HG02970 (cell line): ENCODE measurements around the gene PRKCD.

Experiments
- ATAC-seq: cut with Tn5 transposase; IDR thresholded peaks from one replicate; pipeline ENCODE4 v1.9.1; 2021; ENCODE audit warnings: mild to moderate bottlenecking, moderate library complexity, moderate number of reproducible peaks; ENCODE audit not compliant: unreplicated experiment, low FRiP score

PRKCD gene

GRCh38 chr3:53154881-53155285 lies 6.1 kb upstream of the PRKCD start:
- no peak for ATAC-seq

DNA sequence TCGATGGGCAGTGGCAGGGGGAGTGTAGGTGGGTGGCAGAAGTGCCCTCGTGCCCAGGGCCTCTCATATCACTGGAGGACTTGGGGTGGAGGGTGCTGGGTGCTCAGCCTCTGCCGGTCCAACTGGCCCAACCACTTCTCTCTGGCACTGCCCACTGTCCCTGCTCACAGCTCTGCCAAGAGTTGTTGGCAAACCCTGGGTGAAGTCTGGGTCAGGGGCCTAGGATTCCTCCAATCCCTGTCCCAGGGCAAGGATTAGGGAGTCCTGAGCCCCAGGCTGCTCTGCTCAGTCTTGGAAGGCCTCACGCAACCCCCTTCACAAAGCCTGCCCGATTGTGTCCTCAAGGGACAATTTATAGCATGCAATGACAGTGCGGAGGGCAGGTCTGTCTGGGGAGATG lies 5.2 kb upstream of the PRKCD start:
- ATAC-seq = no peak

- ATAC-seq = no peak
Observed at GRCh38 chr3:53156368-53156834, 4.6 kb upstream of the PRKCD start.

DNA sequence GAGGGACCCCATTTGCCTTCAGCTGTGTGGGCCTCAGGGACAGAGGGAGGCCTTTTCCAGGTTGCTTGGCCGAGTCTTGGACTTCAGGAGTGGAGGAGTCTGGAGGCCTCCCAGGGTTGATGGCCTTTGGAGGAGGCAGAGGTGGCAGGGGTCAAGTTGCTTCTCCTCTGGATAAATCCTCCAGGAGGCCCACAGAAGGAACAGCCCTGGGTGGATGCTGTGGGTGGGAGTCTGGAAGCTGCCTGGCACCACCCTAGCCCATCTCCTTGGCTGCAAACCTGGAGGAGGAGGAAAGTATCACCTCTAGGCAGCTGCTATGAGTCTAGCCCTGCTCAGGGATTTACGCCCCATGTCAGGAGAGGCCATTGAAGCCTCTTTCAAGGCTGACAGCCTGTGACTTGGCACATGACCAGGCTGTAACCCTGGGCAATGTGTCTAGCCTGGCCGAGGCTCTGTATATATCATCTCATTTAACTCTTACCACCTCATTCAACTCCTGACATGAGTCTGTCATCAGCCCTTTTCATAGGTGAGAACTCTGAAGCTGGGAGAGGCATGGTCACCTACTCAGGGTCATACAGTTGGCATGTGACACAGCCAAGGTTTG lies 2.9 kb upstream of the PRKCD start:
- ATAC-seq = no peak

GRCh38 chr3:53158765-53159155 lies 2.2 kb upstream of the PRKCD start:
- ATAC-seq = no peak

DNA sequence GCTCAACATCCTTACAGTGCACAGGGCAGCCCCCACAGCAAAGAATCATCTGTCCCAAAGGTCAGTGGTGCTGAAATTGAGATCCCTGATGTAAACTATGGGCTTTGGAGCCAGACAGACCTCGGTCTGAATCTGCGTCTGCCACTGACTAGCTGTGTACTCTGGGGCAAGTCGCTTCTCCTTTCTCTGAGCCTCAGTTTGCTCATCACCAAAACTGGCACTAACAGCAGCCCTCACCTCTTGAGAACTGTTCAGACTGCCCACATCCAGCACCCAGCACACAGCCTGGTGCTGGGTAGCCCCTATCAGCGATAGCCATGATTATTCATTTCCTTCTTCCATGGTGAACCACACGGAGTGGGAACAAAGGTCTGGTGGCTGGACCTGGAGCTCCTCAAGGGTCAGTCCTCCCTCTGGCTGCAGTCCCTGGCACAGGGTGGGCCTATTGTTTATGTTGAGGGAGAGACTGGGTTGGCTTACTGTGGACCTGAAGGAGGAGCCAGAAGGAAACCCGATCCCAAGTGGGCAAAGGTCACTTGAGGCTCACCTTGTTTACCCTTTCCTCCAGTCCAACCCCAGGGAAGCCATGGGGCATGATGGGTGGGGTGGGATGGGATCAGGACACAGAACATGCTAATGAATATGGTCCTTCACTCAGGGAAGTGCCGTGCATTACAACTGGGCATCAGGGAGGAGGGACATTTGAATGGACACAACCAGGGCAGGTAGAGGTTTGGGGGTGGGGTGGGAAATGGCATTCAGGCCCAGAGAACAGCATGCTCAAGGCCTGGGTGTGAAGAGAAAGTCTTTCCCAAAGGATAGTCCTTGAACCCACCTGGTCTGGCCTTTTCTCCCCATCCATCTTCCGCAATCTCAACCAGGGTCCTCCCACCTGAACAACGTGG lies 1.6 kb upstream of the PRKCD start:
- no peak for ATAC-seq

GRCh38 chr3:53160061-53160659 lies 849 bp upstream of the PRKCD start:
- ATAC-seq = no peak

- ATAC-seq = peak; percentile 10
Observed at GRCh38 chr3:53161450-53161819, 426 bp downstream of the PRKCD start.

GRCh38 chr3:53161820-53162671 lies 1.0 kb downstream of the PRKCD start:
- no peak for ATAC-seq

GRCh38 chr3:53162672-53163443 lies 1.8 kb downstream of the PRKCD start:
- no peak for ATAC-seq

- ATAC-seq = no peak
Observed at GRCh38 chr3:53163444-53164387, 2.7 kb downstream of the PRKCD start.

DNA sequence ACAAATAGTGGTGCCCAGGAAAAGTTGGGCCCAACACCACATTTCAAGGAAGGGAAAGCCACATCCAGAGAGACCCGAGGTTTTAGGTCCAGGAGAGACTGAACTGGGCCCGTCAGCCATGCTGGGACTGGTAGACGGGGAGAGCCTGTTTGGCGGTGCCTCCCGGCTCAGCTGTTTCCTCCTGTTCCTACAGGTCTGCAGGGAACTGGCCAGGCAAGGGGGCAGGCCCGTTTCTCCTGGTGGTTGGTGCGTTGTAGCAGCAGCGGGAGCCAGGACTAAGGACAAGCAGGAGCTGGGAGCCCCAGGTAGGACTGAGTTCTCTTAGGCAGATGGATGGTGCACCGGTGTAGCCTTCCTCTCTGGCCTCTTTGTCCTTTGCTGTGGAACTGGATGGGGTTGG lies 3.9 kb downstream of the PRKCD start:
- no peak for ATAC-seq

DNA sequence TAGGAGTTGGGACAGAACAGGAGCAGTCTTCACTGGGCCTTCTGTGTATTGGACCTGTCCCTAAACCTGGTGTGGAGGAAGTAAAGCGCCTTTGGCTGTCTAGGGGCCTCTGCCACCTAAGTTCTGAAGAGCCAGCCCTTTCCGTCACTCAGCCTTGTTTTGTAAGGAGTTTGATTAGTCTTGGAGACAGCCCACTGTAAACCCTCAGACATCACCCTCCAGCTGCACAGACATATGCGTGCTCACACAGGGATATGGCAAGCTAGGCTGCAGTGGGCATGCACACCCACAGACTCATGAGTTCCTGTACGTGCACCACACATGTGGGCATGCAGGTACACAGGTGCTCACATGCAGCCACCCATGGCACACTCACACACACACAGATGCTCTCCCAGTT lies 5.2 kb downstream of the PRKCD start:
- no peak for ATAC-seq

DNA sequence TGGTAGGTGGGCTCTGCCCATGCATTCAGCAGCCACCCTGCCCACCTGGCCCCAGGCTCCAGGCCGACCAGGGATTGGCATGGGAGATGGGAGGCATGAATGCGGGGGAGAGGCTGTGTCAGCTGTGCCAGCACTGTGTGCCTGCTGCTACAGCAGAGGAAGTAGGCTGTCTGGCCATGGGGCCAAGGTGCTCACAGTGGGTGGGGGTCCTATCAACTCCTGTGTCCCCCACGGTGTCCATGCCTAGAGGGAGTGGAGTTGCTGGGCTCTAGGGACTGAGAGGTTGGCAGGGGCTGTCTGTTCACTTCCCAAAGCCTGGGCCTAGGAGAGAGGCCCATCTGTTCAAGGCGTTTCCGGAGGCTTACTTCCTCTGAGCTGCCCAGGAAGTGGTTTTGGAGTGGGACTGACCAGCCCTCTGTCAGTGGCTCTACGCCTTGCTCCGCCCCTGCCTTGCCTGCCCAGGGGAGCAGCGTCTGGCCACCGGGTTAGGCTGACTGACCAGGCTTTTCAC lies 5.8 kb downstream of the PRKCD start:
- no peak for ATAC-seq

GRCh38 chr3:53167418-53168174 lies 6.6 kb downstream of the PRKCD start:
- ATAC-seq = no peak

DNA sequence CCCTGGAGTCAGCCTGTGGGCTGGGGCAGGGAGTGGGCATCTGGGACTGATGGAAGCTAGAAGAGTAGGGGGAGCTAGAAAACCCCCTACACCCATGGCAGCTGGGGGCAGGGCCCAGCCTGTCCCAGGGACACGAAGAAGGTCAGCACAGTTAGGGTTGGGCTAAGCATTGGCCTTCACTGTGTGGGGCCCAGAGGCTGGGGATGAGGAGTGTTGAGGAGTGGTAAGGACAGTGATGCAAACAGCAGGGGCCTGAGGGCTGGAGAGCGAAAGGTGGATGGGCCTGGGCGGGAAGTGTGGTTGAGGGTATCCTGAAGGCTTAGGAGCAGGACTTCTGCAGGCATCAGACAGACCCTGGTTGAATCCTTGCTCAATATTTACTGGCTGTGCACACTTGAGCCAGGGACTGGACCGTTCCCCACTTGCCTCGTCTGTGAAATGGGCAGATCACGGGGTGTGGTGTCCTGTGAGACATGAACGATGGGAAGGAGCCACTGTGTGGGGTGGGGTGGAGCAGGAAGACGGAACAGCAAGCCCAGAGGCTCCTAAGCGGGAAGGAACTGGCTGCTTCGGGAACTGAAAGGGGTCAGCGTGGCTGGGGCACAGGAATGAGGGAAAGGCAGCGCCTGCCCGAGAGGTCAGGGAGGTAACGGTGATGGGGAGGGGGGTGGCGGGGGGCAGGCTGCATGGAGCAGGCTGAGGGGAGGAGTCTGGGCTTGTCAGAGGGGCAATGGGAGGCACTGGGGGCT lies 7.3 kb downstream of the PRKCD start:
- ATAC-seq = no peak
